ENCODE data around the gene ZNF860. TPM values are rescaled to one million over a fixed set of nuclear protein-coding genes. Genes with fewer than 3 reads are reported as not detected.

Gene ZNF860
- total RNA-seq, 1 donor from 2014 or later = 2.0 TPM

GRCh38 chr3:31997500-31997899, 15.9 kb downstream of the ZNF860 start:
- intact Hi-C loops (cut with DNase I) = no loop called here
- DNase-seq (ENCODE audit: extremely low spot score in 2 of 2) = no peak
- Histone ChIP-seq H3K4me3 (no peak overlapping the region), H3K4me1 (no peaks in the 10 kb centered on the region), H3K9me3 (no peaks in the 10 kb centered on the region), H3K27me3 (no peaks in the 10 kb centered on the region), H3K36me3 (no peaks in the 10 kb centered on the region), H3K27ac (no peak overlapping the region)
- TF ChIP-seq, protein P1, sequence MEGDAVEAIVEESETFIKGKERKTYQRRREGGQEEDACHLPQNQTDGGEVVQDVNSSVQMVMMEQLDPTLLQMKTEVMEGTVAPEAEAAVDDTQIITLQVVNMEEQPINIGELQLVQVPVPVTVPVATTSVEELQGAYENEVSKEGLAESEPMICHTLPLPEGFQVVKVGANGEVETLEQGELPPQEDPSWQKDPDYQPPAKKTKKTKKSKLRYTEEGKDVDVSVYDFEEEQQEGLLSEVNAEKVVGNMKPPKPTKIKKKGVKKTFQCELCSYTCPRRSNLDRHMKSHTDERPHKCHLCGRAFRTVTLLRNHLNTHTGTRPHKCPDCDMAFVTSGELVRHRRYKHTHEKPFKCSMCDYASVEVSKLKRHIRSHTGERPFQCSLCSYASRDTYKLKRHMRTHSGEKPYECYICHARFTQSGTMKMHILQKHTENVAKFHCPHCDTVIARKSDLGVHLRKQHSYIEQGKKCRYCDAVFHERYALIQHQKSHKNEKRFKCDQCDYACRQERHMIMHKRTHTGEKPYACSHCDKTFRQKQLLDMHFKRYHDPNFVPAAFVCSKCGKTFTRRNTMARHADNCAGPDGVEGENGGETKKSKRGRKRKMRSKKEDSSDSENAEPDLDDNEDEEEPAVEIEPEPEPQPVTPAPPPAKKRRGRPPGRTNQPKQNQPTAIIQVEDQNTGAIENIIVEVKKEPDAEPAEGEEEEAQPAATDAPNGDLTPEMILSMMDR (IDR thresholded peaks at IDR 0.05) = no peak
- TF ChIP-seq POLR2A (IDR thresholded peaks at IDR 0.05) (no peak), POLR2AphosphoS5 (IDR thresholded peaks at IDR 0.05; ENCODE audit: insufficient read depth in 1 of 2, low read depth in 1 of 2) (no peak)

GRCh38 chr3:31999907-32000439, 18.4 kb downstream of the ZNF860 start:
- H3K4me3 ChIP-seq = no peak overlapping the region

DNA sequence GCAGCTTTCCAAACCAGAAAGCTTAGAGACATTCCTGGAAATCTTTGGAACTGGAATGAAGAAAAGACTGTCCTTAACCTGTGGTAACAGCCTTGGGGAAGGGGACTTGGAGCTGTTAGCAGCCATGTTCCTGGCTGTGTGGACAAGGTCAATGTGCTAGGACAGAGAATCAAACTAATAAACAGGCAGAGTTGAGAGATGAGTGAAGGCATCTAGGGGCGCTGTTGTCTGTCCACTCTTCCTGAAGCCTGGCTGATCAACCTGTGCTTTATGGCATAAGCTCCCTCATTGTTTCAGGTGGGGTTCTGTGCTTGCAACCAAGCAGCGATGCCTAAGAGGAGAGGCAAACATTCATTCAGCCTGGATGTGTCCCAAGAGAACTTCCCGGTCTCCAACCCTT, 19.3 kb downstream of the ZNF860 start:
- H3K27ac ChIP-seq = no peak overlapping the region
- TF ChIP-seq, protein P1 (IDR thresholded peaks at IDR 0.05) = no peak
- TF ChIP-seq POLR2A (IDR thresholded peaks at IDR 0.05) (no peak), POLR2AphosphoS5 (IDR thresholded peaks at IDR 0.05; ENCODE audit: insufficient read depth in 1 of 2, low read depth in 1 of 2) (no peak)
- intact Hi-C loops (cut with DNase I) = no loop called here
- H3K36me3 ChIP-seq = no peaks in the 10 kb centered on the region
- H3K4me1 ChIP-seq = no peaks in the 10 kb centered on the region
- no peaks in the 10 kb centered on the region for H3K27me3 ChIP-seq
- H3K4me3 ChIP-seq = no peak overlapping the region
- no peaks in the 10 kb centered on the region for H3K9me3 ChIP-seq
- DNase-seq (ENCODE audit: extremely low spot score in 2 of 2) = no peak

More at GRCh38 chr3:31999907-32000439, 18.4 kb downstream of the ZNF860 start:
- no peaks in the 10 kb centered on the region for H3K36me3 ChIP-seq
- no peaks in the 10 kb centered on the region for H3K9me3 ChIP-seq
- H3K27ac ChIP-seq = no peak overlapping the region
- intact Hi-C loops (cut with DNase I) = no loop called here
- TF ChIP-seq POLR2A (IDR thresholded peaks at IDR 0.05) (no peak), POLR2AphosphoS5 (IDR thresholded peaks at IDR 0.05; ENCODE audit: insufficient read depth in 1 of 2, low read depth in 1 of 2) (no peak)
- TF ChIP-seq, protein P1 (IDR thresholded peaks at IDR 0.05) = no peak
- no peaks in the 10 kb centered on the region for H3K27me3 ChIP-seq
- no peak for DNase-seq (ENCODE audit: extremely low spot score in 2 of 2)
- no peaks in the 10 kb centered on the region for H3K4me1 ChIP-seq

DNA sequence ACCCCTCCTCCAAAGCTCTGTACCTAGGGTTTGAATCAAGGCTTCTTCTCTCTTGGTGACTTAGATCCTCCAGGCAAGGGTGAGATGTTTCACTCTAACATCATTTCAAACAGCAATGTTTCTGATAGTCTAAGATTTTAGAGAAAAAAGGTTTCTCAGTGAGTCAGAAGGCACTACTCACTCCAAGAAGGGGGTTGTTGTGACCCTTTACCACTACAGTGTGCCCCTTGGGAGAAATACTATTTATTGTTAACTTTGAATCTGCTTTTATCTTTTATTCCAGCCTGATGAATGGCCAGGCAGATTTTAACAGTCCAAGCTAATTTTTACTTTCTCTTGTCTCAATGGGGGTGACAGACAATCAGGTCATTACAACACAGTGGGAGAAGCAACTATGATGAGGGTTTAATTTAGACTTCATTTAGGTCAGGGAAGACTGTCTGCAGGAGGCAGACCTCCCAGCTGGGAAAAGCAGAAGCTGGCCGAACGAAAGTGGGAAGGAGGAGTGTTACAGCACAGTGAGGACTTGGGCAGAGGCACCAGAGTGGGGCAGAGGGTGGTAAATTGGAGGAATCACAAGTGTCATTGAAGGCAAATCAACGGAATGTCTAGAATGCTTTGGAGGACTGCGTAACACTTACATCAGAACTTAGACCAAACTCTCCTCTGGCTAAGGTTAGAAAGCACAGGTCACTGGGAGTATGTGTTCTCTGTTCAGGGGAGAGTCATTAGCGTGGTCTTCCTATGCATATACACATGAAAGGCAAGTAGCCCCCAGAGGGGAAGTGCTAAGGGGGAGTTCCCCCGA, 21.2 kb downstream of the ZNF860 start:
- Histone ChIP-seq H3K27me3 (no peaks in the 10 kb centered on the region), H3K4me3 (no peak overlapping the region), H3K9me3 (no peaks in the 10 kb centered on the region), H3K4me1 (no peaks in the 10 kb centered on the region), H3K27ac (no peak overlapping the region), H3K36me3 (no peaks in the 10 kb centered on the region)
- intact Hi-C loops (cut with DNase I) = no loop called here
- TF ChIP-seq POLR2AphosphoS5 (IDR thresholded peaks at IDR 0.05; ENCODE audit: insufficient read depth in 1 of 2, low read depth in 1 of 2) = no peak
- TF ChIP-seq POLR2A (IDR thresholded peaks at IDR 0.05) = no peak
- TF ChIP-seq, protein P1 (IDR thresholded peaks at IDR 0.05) = no peak
- no peak for DNase-seq (ENCODE audit: extremely low spot score in 2 of 2)

DNA sequence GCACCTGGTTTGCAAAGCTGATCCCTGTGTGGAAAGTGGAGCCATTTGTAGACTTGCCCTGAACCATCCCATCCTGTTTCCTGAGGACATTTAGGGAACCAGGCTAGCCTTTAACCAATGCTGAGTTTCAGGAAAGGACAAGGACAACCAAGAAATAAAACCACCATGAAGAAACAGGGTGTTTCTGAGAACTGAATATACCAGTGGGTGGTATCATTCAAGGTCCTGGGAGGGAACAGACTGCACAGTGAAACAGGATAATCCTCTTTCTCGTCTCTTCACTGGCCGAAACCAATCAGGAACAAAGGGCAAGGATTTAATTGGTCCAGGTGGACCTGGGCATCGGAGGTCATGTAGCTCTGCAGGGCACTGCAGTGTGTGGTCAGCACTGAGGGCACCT, 21.8 kb downstream of the ZNF860 start:
- no peak for TF ChIP-seq POLR2A (IDR thresholded peaks at IDR 0.05)
- TF ChIP-seq, protein P1 (IDR thresholded peaks at IDR 0.05) = no peak
- TF ChIP-seq POLR2AphosphoS5 (IDR thresholded peaks at IDR 0.05; ENCODE audit: insufficient read depth in 1 of 2, low read depth in 1 of 2) = no peak
- no peaks in the 10 kb centered on the region for H3K27me3 ChIP-seq
- no peak overlapping the region for H3K27ac ChIP-seq

More for the DNA sequence above, 21.8 kb downstream of the ZNF860 start:
- H3K9me3 ChIP-seq = no peaks in the 10 kb centered on the region
- intact Hi-C loops (cut with DNase I) = no loop called here
- no peaks in the 10 kb centered on the region for H3K36me3 ChIP-seq
- H3K4me1 ChIP-seq = no peaks in the 10 kb centered on the region
- no peak for DNase-seq (ENCODE audit: extremely low spot score in 2 of 2)
- no peak overlapping the region for H3K4me3 ChIP-seq
